CD4-positive, alpha-beta T cell treated with Interleukin-15 for 4 hours (primary cell): ENCODE measurements around the gene CYP2U1.

ENCODE experiments used
- DNase-seq: peaks from one replicate; pipeline ENCODE4 v3.0.0-alpha.2; 2020; ENCODE audit warnings: low spot score

Gene CYP2U1

GRCh38 chr4:107987916-107988762 lies 56.8 kb downstream of the CYP2U1 start:
- no peak for DNase-seq

GRCh38 chr4:107988763-107989035 lies 57.4 kb downstream of the CYP2U1 start:
- no peak for DNase-seq

GRCh38 chr4:107989162-107989536 lies 57.8 kb downstream of the CYP2U1 start:
- DNase-seq: no peak

DNA sequence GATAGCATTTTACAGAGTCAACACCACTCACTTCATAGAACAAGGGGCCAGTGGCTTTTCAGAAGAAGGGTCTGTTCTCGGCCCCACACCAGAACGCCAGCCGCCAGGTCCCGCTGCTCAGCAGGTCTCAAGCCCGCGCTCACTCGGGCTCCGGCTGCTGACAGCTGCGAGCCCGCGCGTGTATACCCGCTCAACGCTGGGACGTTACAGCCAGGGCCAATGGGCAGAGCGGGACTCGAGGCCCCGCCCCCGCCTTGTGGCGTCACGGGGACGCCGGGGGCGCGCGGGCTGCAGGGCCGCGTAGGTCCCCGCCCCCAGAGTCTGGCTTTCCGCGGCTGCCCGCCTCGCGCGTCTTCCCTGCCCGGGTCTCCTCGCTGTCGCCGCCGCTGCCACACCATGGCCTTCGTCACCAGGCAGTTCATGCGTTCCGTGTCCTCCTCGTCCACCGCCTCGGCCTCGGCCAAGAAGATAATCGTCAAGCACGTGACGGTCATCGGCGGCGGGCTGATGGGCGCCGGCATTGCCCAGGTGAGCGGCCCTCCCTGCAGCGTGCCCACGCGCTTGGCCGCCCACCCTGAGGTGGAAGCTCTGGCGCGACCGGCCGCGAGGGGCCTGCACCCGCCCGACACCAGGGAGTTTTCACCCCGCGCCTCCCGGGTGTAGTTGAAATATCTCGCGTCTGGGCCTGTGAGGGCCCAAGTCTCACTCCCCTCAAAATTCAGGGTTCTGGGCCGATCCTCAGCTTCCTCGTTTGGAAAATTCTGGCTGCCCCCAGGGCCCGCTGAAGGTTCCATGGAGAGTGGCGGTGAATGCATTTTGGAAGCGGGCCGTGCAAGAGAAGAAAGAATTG lies 58.4 kb downstream of the CYP2U1 start, which contains the start of gene HADH:
Gene HADH, plus strand, starts transcription at position 353 of the 850 bp plus-strand sequence. Its CDS starts 44 bp downstream, at position 397.
- peak; percentile 92 for DNase-seq

- no peak for DNase-seq
These were observed 60.7 kb downstream of the CYP2U1 start for GRCh38 chr4:107991945-107992630.

GRCh38 chr4:107993969-107994368 lies 62.6 kb downstream of the CYP2U1 start:
- DNase-seq: no peak

- no peak for DNase-seq
These were observed 63.5 kb downstream of the CYP2U1 start for GRCh38 chr4:107994894-107995293.

DNA sequence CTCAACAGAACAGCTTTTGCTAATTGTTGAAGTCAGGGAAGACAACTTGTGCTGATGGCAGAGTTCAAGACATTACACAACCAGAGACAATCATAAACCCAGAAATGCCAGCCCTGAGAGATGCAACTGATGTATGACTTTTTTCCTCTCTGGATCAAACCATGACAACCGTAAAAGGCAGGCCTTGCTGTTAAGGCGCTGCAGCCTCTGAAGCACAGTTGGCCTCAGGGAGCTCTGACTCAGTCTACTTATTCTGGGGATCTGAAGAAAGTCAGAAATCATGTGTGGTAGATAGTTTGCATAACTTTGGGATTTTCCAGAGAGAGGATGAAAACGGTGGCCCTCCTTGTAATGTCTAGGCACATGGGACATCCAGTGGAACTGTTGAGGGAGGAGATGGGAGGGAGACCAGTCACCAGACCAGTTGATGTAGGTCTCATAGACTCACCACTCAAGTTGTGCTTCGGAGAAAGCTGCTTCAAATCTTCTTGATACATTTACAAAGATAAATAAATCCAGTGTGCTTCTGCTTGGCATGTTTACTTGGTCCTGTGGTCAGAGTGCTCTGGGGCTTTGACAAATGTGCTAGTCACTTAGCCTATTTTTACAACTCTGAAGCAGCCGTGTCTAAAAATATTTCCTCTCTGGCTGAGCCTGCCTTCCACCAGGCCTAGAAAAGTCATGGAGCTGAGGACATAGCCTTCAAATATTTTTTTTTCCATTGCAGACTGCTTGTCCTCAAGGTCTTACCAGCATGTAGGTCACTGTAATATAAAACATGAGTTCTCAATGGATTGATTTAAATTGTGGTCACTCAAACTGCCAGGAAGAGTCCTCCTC lies 65.8 kb downstream of the CYP2U1 start:
- no peak for DNase-seq

- no peak for DNase-seq
These were observed 66.4 kb downstream of the CYP2U1 start for GRCh38 chr4:107997794-107998193.

DNA sequence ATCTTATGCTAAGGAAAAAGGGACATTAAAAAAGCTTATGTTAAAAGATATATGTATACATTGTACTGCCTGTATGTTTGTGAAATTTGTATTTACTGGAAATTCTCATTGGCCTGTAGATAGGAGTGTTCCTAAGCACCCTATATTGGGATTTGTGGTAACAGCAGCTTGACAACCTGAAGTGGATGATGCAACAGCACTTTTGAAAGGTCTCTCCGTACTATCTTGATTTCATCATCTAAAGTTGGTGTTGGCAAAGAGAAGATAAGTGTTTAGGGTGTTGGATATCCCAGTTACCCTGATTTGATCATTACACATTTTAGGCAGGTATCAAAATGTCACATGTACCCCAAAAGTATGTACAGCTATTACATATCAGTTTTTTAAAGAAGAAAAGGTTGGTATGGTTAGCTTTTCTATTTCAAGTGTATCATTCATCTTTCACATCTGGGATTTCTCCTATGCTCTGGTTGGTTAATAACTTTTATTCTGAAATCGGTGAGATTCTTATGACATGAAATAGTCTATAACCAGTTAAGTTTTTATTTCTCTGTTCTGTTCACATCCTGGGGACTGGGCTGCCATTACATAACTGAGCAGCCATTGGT lies 68.7 kb downstream of the CYP2U1 start:
- DNase-seq: no peak

- DNase-seq: no peak
These were observed 70.3 kb downstream of the CYP2U1 start for GRCh38 chr4:108001540-108002135.
